Caco-2 (cell line): Measurements from ENCODE around the gene HIVEP2. TPM values are rescaled to one million over a fixed set of nuclear protein-coding genes. Genes with fewer than 3 reads are reported as not detected.

Experiments used
- BruUV-seq: library from RNA; stranded (reverse); fragments of 400-500 nt; replicated peaks from 2 replicates; lab custom pipeline; 2021; lab: Mats Ljungman, UMichigan
- CTCF ChIA-PET: fragments of 300-600 bp; sonication (Branson Sonifier 250); formaldehyde crosslinking; loops from one replicate; lab custom pipeline; 2022; ENCODE audit warnings: antibody characterized with exemption; lab: Charles Lee
- POLR2A ChIA-PET: fragments of 300-600 bp; sonication (Branson Sonifier 250); formaldehyde crosslinking; loops from one replicate; lab custom pipeline; 2022; ENCODE audit warnings: antibody characterized with exemption; lab: Charles Lee
- DNase-seq, 2 experiments: peaks; one replicate each; pipeline versions ENCODE4 v3.0.0 to v3.0.0-alpha.2; 2020 to 2022
- H3K27me3 ChIP-seq: replicated peaks from 2 replicates; pipeline ENCODE4 v1.6.0; 2011; ENCODE audit warnings: low read length; ENCODE audit not compliant: control insufficient read depth, insufficient read depth
- H3K36me3 ChIP-seq: 2 replicates; pipeline ENCODE4 v1.5.1; 2011; ENCODE audit warnings: low read length; ENCODE audit not compliant: control insufficient read depth, insufficient read depth
- H3K4me1 ChIP-seq: fragments of 250-450 bp; sonication (Bioruptor Pico); 2 replicates; pipeline ENCODE4 v1.5.1; 2020; ENCODE audit warnings: mild to moderate bottlenecking
- H3K4me3 ChIP-seq: 2 replicates; pipeline ENCODE4 v1.5.1; 2011; ENCODE audit warnings: low read depth, mild to moderate bottlenecking, control low read depth, low read length
- H3K9me3 ChIP-seq: fragments of 250-450 bp; sonication (Bioruptor Pico); 2 replicates; pipeline ENCODE4 v1.5.1; 2020; ENCODE audit warnings: mild to moderate bottlenecking, moderate library complexity
- H3K27ac Mint-ChIP-seq: one replicate; pipeline ENCODE4 v1.8.0; 2022; ENCODE audit warnings: mixed read lengths; ENCODE audit not compliant: unreplicated experiment
- H3K27me3 Mint-ChIP-seq: one replicate; pipeline ENCODE4 v1.8.0; 2022; ENCODE audit warnings: mixed read lengths; ENCODE audit not compliant: insufficient read depth, unreplicated experiment
- H3K36me3 Mint-ChIP-seq: one replicate; pipeline ENCODE4 v1.8.0; 2022; ENCODE audit warnings: mild to moderate bottlenecking, mixed read lengths; ENCODE audit not compliant: insufficient read depth, unreplicated experiment
- H3K4me1 Mint-ChIP-seq: one replicate; pipeline ENCODE4 v1.8.0; 2022; ENCODE audit warnings: low read depth, mixed read lengths; ENCODE audit not compliant: unreplicated experiment
- H3K4me3 Mint-ChIP-seq: one replicate; pipeline ENCODE4 v1.8.0; 2022; ENCODE audit warnings: mild to moderate bottlenecking, moderate library complexity, mixed read lengths; ENCODE audit not compliant: unreplicated experiment
- H3K9me3 Mint-ChIP-seq: one replicate; pipeline ENCODE4 v1.8.0; 2022; ENCODE audit warnings: mixed read lengths; ENCODE audit not compliant: unreplicated experiment
- intact Hi-C: fragments of 100-400 bp; cut with micrococcal nuclease; formaldehyde crosslinking; loops from one replicate; pipeline ENCODE4 v1.10.0; 2022; ENCODE audit not compliant: unreplicated experiment
- total RNA-seq: library from RNA; stranded (reverse); gene quantifications from 2 replicates; pipeline ENCODE4 v1.2.3, GENCODE V29; 2022
- TF ChIP-seq, protein P1 (sequence below), 2 experiments: fragments of 200-600 bp in 1 of 2; IDR thresholded peaks; 1 replicate in 1 of 2; 2 replicates in 1 of 2; pipeline versions ENCODE4 v1.5.1 to v1.8.0; 2011 to 2022; ENCODE audit warnings: antibody characterized with exemption in 1 of 2, control low read depth in 1 of 2, inconsistent platforms in 1 of 2, low read depth in 1 of 2, low read length in 1 of 2, mild to moderate bottlenecking in 1 of 2, moderate library complexity in 1 of 2; ENCODE audit not compliant: insufficient read depth in 1 of 2, severe bottlenecking in 1 of 2, unreplicated experiment in 1 of 2

The HIVEP2 gene
- total RNA-seq, 1 experiment from 2014 or later: 1.0 TPM

DNA sequence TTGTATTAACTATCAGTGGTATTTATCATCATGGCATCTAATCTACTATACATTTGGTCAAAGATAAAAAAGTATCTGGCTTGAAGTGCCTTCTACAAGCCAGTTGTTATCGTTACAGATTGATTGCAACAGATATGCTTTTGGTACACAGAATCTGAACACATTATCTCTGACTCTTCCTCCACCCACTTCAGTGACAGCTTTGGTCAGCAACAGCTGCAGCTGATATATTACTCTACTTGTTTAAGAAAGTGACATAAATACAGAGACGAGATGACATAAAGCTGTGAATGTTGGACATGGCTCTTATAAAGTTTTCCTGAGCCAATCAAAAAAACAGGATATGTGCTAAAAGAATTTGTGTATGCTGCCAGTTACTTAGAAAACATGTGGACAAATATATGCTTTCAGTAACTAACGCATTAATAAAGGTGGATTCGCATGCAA, 77.6 kb downstream of the HIVEP2 start:
- H3K4me3 ChIP-seq: no peak overlapping the region
- no peaks in the 10 kb centered on the region for H3K27me3 ChIP-seq
- TF ChIP-seq, protein P1, sequence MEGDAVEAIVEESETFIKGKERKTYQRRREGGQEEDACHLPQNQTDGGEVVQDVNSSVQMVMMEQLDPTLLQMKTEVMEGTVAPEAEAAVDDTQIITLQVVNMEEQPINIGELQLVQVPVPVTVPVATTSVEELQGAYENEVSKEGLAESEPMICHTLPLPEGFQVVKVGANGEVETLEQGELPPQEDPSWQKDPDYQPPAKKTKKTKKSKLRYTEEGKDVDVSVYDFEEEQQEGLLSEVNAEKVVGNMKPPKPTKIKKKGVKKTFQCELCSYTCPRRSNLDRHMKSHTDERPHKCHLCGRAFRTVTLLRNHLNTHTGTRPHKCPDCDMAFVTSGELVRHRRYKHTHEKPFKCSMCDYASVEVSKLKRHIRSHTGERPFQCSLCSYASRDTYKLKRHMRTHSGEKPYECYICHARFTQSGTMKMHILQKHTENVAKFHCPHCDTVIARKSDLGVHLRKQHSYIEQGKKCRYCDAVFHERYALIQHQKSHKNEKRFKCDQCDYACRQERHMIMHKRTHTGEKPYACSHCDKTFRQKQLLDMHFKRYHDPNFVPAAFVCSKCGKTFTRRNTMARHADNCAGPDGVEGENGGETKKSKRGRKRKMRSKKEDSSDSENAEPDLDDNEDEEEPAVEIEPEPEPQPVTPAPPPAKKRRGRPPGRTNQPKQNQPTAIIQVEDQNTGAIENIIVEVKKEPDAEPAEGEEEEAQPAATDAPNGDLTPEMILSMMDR (IDR thresholded peaks at IDR 0.05; ENCODE audit: insufficient read depth in 1 of 2, low read depth in 1 of 2, low read length in 1 of 2, severe bottlenecking in 1 of 2, unreplicated experiment in 1 of 2): no peak
- H3K9me3 ChIP-seq: no peaks in the 10 kb centered on the region
- no peaks in the 10 kb centered on the region for H3K9me3 Mint-ChIP-seq
- no peak for DNase-seq
- no peaks in the 10 kb centered on the region for H3K36me3 Mint-ChIP-seq
- intact Hi-C loops: no loop called here
- H3K36me3 ChIP-seq: no peaks in the 10 kb centered on the region
- H3K27ac Mint-ChIP-seq: no peak overlapping the region
- CTCF ChIA-PET: interaction anchor here (0.6 kb wide), 1 partner anchor 822 kb away, joined by 3 read pairs; no protein-coding TSS in a partner anchor
- no TSS peak for BruUV-seq
- no peaks in the 10 kb centered on the region for H3K4me1 Mint-ChIP-seq
- POLR2A ChIA-PET: no interaction called here
- no peak overlapping the region for H3K4me3 Mint-ChIP-seq
- H3K4me1 ChIP-seq: peaks cover 15% of the 10 kb centered on the region
- peaks cover 6% of the 10 kb centered on the region for H3K27me3 Mint-ChIP-seq

DNA sequence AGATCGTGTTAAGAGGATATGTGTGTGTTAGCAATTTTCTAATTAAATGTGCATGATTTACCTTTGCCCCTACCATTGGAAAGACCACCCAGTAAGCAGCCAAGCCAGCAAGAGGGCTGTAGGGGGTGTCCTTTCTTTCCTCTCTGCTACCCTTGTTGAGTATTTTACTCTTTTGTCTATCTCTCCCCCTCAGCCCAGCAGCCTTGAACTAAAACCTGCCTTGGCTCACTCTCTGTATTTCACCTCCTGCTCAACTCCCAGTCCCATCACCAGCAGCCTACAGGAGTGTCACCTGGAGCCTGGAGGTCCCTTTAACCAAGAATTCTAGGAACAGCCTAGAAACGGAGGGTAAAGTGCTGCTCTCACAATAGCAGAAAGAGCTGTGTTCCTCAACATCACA, 81.0 kb downstream of the HIVEP2 start:
- CTCF ChIA-PET: no interaction called here
- no peak overlapping the region for H3K27ac Mint-ChIP-seq
- peaks cover 10% of the 10 kb centered on the region; the same call in 1 of the 2 replicates for H3K4me1 ChIP-seq
- intact Hi-C loops: no loop called here
- no peak overlapping the region for H3K4me3 ChIP-seq
- DNase-seq: no peak
- H3K4me1 Mint-ChIP-seq: no peaks in the 10 kb centered on the region
- BruUV-seq: no TSS peak
- H3K27me3 ChIP-seq: no peaks in the 10 kb centered on the region
- no peak overlapping the region for H3K4me3 Mint-ChIP-seq
- H3K36me3 Mint-ChIP-seq: no peaks in the 10 kb centered on the region
- H3K36me3 ChIP-seq: no peaks in the 10 kb centered on the region
- TF ChIP-seq, protein P1 (IDR thresholded peaks at IDR 0.05; ENCODE audit: insufficient read depth in 1 of 2, low read depth in 1 of 2, low read length in 1 of 2, severe bottlenecking in 1 of 2, unreplicated experiment in 1 of 2): no peak
- POLR2A ChIA-PET: no interaction called here
- no peaks in the 10 kb centered on the region for H3K9me3 ChIP-seq
- H3K27me3 Mint-ChIP-seq: peaks cover 4% of the 10 kb centered on the region
- no peaks in the 10 kb centered on the region for H3K9me3 Mint-ChIP-seq

DNA sequence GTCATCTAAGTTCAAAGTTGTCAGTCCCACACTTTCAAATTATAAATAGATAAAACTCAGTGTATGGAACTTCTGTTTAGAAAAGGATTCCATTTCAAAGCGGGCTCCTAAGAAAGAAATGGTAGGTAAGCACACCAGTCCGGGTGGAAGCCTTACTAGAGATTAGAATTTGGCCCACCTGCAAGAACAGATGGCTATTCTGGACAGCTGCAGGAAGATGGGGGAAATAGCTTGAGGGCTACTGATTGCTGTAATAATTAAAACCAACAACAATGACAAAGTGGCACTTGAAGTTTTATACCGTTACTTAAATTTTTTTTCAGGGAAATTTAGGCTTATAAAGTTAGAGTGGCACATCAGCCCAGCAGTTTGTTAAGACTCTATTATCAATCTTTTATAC, 83.3 kb downstream of the HIVEP2 start:
- no peak for DNase-seq
- CTCF ChIA-PET: no interaction called here
- Mint-ChIP-seq H3K36me3 (no peaks in the 10 kb centered on the region), H3K9me3 (no peaks in the 10 kb centered on the region), H3K27ac (no peak overlapping the region), H3K4me1 (no peaks in the 10 kb centered on the region), H3K27me3 (peaks cover 4% of the 10 kb centered on the region), H3K4me3 (no peak overlapping the region)
- no TSS peak for BruUV-seq
- intact Hi-C loops: no loop called here
- H3K4me1 ChIP-seq: no peaks in the 10 kb centered on the region
- H3K4me3 ChIP-seq: no peak overlapping the region
- no peaks in the 10 kb centered on the region for H3K27me3 ChIP-seq
- POLR2A ChIA-PET: no interaction called here
- no peaks in the 10 kb centered on the region for H3K36me3 ChIP-seq
- H3K9me3 ChIP-seq: no peaks in the 10 kb centered on the region
- TF ChIP-seq, protein P1 (IDR thresholded peaks at IDR 0.05; ENCODE audit: insufficient read depth in 1 of 2, low read depth in 1 of 2, low read length in 1 of 2, severe bottlenecking in 1 of 2, unreplicated experiment in 1 of 2): no peak
